RCC 7860 (cell line): Measurements from ENCODE around the gene MLF1.
A peak's percentile ranks its signal among the peaks of the same experiment; 100 is the strongest.
"Not testable (repeated sequence)": the region's sequence is repeated elsewhere in the genome, so short reads cannot be mapped to it uniquely, and the experiment has no call there.

ENCODE experiments used
- DNase-seq: peaks from one replicate; pipeline ENCODE4 v3.0.0-alpha.2; 2015; ENCODE audit warnings: low spot score
- FAIRE-seq: peaks from 2 replicates; lab custom pipeline; 2012; peaks lifted over from hg19 to GRCh38; lab: Jason Lieb, UNC

Gene MLF1, protein sequence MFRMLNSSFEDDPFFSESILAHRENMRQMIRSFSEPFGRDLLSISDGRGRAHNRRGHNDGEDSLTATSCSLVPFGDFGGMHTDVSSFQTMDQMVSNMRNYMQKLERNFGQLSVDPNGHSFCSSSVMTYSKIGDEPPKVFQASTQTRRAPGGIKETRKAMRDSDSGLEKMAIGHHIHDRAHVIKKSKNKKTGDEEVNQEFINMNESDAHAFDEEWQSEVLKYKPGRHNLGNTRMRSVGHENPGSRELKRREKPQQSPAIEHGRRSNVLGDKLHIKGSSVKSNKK

DNA sequence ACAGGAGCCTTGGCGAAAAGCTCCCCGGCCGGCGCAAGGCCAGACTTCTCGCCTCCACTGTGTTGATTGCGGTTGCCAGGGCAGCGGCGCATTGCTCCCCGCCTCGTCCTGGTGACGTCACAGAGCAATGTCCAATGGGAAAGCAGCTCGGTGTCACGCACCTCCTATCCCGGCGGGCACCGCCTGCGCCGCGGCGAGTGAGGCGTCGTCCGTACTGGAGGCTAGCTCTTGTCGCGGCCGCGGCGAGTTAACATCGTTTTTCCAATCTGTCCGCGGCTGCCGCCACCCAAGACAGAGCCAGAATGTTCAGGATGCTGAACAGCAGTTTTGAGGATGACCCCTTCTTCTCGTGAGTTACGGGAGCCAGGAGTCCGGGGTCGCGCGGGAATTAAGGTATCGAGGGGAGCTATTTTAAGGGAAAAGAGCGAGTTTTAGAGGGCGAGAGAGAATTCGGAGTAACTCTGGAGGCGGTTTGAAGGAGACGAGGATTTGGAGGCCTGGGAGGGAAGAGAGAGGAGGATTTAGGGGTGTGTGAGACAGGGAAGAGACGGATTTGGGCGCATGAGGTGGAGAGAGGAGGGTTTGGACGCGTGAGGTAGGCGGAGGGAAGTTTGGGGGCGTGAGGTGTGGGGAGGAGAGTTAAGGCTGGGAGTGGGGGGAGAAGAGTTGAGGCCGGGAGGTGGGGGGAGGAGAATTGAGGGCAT is at the start of gene MLF1:
TSS of gene MLF1 (plus strand) at position 196 of the 704 bp plus-strand sequence. CDS start at position 303, 107 bp downstream.
- FAIRE-seq (peak; percentile 82), DNase-seq (peak; percentile 93)

DNA sequence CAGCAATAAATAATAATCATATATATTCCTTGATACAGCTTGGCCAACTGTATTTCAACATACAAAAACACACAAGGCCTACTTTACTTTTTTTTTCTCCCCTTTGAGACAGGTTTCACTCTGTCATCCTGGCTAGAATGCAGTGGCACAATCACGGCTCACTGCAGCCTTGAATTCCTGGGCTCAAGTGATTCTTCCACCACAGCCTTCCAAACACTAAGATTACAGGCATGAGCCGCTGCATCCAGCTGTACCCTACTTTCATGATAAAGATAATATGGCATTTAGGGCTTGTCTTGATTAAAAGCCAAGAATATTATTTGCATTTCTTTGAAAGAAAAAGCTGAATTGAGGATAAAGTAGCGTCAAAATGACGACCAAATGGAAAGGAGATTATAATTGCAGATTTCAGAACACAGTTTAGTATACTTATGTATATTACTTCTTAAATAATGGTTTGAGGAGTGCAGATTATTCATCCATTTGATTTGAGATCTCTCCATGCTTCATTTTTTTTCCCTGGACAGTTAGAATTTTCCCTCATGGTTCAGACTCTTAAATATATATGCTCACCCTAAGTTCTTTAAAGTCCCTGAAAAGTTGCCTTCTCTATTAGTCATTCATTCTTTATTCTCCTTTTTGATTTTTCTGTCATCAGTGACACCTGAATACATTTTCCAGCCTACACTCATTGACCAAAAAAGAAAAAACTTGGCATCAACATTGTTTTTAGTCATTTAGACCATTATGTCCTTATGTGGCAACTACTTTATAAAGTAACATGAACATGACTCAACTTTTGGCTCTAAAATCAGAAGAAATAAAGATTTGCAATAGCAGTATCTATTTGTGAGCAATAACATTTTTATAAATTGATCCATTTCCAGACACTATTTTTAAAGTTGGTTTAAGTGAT is 48.5 kb upstream of the MLF1 start:
- no peak for FAIRE-seq

DNA sequence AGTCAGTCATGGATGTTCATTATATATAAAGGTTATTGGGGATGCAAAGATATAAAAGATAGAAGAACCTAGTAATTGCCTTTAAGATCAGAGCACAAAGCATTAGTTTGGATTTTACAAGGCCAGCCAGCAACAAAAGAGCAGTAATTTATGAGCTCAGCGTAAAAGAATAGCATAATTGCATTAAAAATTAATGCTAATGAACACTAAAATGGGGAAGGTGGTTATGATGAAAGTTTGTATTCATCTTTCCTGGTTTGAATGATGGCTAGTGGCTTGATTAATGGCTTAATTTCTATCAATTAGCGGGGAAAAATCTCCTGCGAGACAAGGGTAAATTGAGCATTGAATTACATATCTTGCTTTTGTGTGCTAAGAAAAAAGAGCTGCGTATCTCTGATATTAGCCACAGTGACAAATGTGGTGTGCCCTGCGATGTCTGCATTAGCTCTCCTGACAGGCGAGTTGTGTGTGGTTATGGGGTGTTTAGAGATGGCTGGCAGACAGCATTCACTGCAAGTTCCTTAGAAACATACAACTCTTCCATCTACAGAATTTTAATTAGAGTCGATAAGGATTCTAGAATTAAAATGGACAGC is 42.8 kb upstream of the MLF1 start:
- DNase-seq (no peak), FAIRE-seq (no peak)

More for the DNA sequence above, 48.5 kb upstream of the MLF1 start:
- DNase-seq, result no peak

DNA sequence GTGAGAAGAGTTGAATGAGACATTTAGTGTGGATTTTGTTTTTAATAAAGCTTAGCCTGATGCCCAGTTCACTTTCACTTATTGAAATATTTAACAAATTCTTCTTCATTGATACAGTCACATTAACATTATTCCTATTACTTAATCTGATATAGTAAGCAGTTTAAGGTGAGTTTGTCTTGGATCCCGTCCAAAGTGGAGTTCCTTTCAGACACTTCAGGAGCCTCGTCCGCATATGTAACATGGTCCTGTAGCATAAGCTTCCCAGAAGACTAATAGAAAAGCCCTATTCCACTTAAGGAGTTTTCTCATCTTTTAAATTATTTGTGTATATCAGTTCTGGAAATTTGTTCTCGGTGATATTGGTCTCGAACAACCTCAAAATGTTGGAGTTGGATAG is 39.7 kb upstream of the MLF1 start:
- FAIRE-seq (no peak), DNase-seq (no peak)

- peak; percentile 35 for DNase-seq
- FAIRE-seq, result peak; percentile 83
Measured at GRCh38 chr3:158532099-158532734, 38.8 kb upstream of the MLF1 start.

DNA sequence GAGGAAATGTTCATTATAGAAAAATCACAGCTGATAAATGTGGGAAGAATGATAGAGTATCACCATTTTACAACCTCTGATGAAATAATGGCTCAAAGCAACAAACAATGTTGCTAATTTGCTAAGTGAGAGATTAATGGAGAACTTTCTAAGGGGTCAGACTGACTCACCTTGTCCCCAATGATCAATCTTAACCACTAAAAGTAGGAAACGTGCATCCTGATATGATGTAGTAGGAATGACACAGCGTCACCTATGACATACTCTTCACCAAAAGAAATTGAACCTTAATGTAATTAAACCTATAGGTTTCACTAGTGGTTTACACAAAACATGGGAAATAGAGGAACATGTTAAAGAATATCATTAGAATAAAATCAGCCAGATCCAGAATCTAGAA is 35.1 kb upstream of the MLF1 start:
- DNase-seq (no peak), FAIRE-seq (no peak)

- FAIRE-seq, result peak; percentile 60
Measured at GRCh38 chr3:158539414-158540014, 31.5 kb upstream of the MLF1 start.

DNA sequence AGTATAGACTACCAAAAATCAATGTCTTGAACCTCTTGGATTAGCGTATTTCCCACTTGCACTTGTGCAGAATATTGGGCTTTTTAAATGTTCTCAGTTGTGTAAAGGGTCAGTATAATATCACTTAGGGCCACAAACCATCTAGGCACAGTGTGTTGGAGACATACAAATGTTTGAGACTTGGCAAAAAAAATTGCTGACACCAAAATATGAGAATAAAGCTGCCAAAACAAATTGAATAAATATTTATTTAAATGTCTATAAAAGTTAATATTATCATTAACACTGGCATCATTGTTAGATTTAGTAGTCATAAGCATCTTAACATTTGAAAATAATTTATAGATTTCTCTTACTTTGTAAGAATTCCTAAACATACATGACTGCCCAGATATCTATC is 30.9 kb upstream of the MLF1 start:
- DNase-seq (no peak), FAIRE-seq (no peak)

More at GRCh38 chr3:158539414-158540014, 31.5 kb upstream of the MLF1 start:
- DNase-seq, result peak; percentile 34

DNA sequence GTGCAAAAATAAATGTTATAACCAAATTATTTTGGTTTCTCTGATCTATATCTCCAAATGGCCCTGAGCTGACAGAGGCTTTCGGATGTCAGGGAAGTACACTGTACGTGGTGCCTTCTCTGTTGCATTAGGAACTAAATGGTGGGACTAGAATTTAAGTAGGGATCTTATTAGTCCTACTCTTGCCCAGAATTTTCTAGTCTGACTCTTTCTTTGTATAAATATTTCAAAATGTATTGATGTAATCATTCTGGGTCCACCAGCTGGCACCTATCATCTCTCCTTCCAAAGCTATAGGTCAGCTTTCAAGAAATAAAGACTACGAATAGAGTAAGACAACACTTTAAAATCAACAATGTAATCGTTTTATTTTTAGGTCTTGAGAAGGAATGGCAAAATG is 22.3 kb upstream of the MLF1 start:
- FAIRE-seq (no peak), DNase-seq (no peak)

- FAIRE-seq, DNase-seq: not testable (repeated sequence)
Measured at GRCh38 chr3:158549938-158550337, 21.1 kb upstream of the MLF1 start.

DNA sequence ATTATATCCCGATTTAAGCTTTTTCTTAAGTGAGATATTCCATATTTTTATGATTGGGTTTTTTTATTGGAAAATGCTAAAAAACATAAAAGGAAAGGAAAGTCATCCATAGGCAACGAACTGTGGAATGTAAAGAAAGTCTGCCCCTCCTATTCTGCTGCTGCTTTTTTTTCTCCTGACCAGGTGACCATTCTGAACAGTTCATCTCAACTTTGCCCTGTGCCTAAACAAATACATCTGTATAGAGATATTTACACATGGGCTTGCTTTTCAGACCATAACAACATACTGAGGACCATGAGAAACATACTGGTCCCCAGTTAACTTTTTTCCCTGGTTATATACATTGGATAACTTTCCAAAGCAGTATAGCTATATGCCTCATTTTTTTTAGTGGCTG is 18.9 kb upstream of the MLF1 start:
- no peak for FAIRE-seq
- no peak for DNase-seq

DNA sequence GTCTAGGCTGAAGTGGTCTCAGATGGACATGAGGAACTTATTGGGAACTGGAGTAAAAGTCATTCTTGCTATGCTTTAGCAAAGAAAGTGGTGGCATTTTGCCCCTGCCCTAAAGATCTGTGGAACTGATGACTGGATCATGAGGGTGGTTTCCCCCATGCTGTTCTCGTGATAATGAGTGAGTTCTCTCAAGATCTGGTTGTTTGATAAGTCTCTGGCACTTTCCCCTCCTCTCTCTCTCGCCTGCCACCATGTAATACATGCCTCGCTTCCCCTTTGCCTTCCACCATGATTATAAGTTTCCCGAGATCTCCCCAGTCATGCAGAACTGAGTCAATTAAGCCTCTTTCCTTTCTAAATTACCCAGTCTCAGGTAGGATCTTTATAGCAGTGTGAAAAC is 11.5 kb upstream of the MLF1 start:
- no peak for DNase-seq
- no peak for FAIRE-seq

DNA sequence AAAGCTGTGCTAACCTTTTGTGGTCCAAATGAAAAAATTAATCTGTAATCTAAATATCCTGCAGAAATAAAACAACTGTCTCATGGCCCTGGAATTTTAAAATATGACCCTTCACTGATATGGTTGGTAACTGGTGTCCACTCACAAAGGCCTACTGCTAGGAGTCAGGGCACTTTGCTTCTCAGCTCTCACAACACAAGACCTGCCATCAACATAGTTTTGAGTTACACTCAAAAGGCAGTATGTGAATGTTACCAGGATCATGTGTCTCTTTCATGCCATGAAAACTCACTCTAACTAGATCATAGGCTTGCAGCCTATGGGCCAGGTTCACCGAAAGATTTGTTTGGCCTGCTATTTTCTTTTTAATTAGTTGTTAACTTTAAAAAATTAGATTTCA is 10.0 kb upstream of the MLF1 start:
- FAIRE-seq (no peak), DNase-seq (no peak)

DNA sequence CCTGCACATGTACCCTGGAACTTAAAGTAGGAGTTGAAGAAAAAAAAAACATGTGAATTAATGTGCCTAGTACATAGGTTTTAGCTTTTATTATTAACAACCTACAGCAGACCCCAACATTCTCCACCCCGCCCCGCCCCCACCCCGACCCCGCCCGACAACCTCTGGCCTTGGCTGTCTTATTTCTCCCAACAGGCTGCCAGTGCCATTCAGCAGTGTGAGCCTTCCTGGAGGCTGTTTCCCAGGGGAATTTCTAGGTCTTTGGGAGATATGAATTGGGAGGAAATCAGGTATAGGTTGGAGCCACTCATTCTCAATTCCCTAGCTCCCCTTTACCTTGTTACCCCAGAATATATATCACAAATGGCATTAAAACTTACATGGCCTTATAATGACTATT is 8.3 kb upstream of the MLF1 start:
- no peak for FAIRE-seq
- DNase-seq, result no peak

DNA sequence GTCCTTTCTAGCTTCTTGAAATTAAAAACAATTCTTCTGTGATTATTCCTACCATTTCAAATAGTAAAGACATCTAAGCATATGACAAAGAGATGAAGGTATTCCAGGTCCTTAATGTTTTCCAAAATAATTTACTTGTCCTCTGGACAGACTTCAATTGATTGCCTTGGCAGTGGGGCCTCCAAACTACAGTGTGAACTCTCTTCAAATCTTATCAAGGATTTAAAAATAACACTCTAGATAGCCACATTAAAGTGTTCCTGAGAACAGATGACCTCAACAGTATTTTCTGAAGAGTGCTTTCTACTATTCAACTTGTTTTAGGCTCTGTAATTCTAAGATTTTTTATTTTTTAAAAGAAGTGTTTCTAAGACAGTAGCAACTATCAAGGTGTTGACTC is 7.9 kb upstream of the MLF1 start:
- DNase-seq (no peak), FAIRE-seq (no peak)

GRCh38 chr3:158565076-158565475 is 5.9 kb upstream of the MLF1 start:
- DNase-seq (no peak), FAIRE-seq (no peak)

GRCh38 chr3:158568784-158569183 is 2.2 kb upstream of the MLF1 start:
- DNase-seq (peak; percentile 30), FAIRE-seq (peak; percentile 5)

GRCh38 chr3:158569794-158570193 is 1.2 kb upstream of the MLF1 start:
- FAIRE-seq (no peak), DNase-seq (no peak)

DNA sequence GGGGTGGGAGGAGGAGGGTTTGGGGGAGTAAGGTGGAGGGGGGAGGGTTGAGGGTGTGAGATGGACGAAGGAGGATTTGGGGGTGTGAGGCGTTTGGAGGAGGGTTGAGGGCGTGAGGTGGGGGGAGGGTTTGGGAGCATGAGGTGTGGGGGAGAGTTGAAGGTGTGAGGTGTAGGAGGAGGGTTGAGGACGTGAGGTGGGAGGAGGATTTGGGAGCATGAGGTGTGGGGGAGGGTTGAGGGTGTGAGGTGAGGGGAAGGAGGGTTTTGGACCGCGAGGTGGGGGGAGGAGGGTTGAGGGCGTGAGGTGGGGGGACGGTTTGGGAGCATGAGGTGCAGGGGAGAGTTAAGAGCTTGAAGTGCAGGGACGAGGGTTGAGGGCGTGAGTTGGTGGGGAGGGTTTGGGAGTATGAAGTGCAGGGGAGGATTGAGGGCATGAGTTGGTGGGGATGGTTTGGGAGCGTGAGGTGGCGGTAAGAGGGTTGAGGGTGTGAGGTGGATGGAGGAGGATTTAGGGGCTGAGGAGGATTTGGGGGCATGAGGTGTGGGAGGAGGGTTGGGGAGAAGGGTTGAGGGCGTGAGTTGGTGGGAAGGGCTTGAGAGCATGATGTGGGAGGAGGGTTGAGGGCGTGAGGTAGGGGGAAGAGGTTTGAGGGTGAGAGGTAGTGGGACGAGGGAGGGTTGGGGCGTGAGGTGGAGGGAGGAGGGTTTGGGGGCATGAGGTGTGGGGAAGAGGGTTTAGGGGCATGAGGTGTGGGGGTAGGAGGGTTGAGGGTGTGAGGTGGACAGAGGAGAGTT is 1.2 kb downstream of the MLF1 start:
- FAIRE-seq, result no peak

GRCh38 chr3:158572766-158573060 is 1.7 kb downstream of the MLF1 start:
- FAIRE-seq (no peak), DNase-seq (no peak)

More for the DNA sequence above, 1.2 kb downstream of the MLF1 start:
- DNase-seq, result no peak
